Measurements from ENCODE around the gene HAUS3. TPM values are rescaled to one million over a fixed set of nuclear protein-coding genes. Genes with fewer than 3 reads are reported as not detected.

The HAUS3 gene
- total and polyA plus RNA-seq, 2 of the 8 experiments (the other 6 are each of a cell fraction or from before 2014, with no cell fraction given), result 3.2 to 14.8 TPM

- no peaks in the 10 kb centered on the region for H3K9me3 ChIP-seq (ENCODE audit: insufficient read depth in 2 of 2, low read depth in 1 of 2, low read length in 1 of 2)
- DNase-seq (ENCODE audit: low read depth in 1 of 2, low spot score in 2 of 2), result no peak
- peaks cover 0 to 18% (median 12%) of the 10 kb centered on the region in 4 experiments; a peak in 5 of 7 replicates for H3K4me1 ChIP-seq (replicated peaks in 1 of 4; ENCODE audit: control insufficient read depth in 3 of 4, insufficient read depth in 4 of 4, low read length in 3 of 4)
- H2AK5ac ChIP-seq (ENCODE audit: low read depth, low read length), result no peak overlapping the region
- peaks cover 0 to 2% of the 10 kb centered on the region in 2 experiments for H4K20me1 ChIP-seq (replicated peaks in 1 of 2; ENCODE audit: control insufficient read depth in 1 of 2, insufficient read depth in 2 of 2, low read length in 2 of 2)
- no peak overlapping the region for H2BK12ac ChIP-seq (ENCODE audit: low read depth, low read length)
- peaks cover 10% of the 10 kb centered on the region; the same call in 1 of the 2 replicates for H3K23me2 ChIP-seq (ENCODE audit: low read depth, low read length)
- H2BK15ac ChIP-seq (ENCODE audit: low read length), result no peak overlapping the region
- no peaks in the 10 kb centered on the region for H3K79me2 ChIP-seq (ENCODE audit: control insufficient read depth in 1 of 2, insufficient read depth in 2 of 2, low read length in 2 of 2)
- H3K27me3 ChIP-seq (replicated peaks in 1 of 4; ENCODE audit: control insufficient read depth in 3 of 4, extremely low read depth in 1 of 4, insufficient read depth in 3 of 4, low read length in 3 of 4), result no peaks in the 10 kb centered on the region
- H3K79me1 ChIP-seq (ENCODE audit: low read depth, low read length), result no peaks in the 10 kb centered on the region
- H4K91ac ChIP-seq (replicated peaks; ENCODE audit: insufficient read length, low read length), result peak overlapping the region; percentile 74
- H4K5ac ChIP-seq (ENCODE audit: insufficient read length, low read depth, low read length), result no peak overlapping the region
- no peak overlapping the region for H2AFZ ChIP-seq (ENCODE audit: low read length)
- H4K8ac ChIP-seq (ENCODE audit: extremely low read depth, insufficient read depth, low read length), result no peak overlapping the region; the same call in 1 of the 2 replicates
- H3K18ac ChIP-seq (ENCODE audit: extremely low read depth, low read length), result no peak overlapping the region
- CTCF ChIA-PET (ENCODE audit: partially characterized antibody), result interaction anchor here (1.1 to 1.5 kb wide), 3 partner anchors 14 to 194 kb away, joined by 3 to 4 read pairs (median 3); no protein-coding TSS in a partner anchor
- H2BK20ac ChIP-seq (ENCODE audit: low read length), result no peak overlapping the region
- no peaks in the 10 kb centered on the region for H3K36me3 ChIP-seq (ENCODE audit: control insufficient read depth in 2 of 4, insufficient read depth in 4 of 4, low read length in 3 of 4)
- 89% methylated on average over 10 of the region's 19 CpGs; no CpG with 5 or more reads in 1 of the 2 experiments for WGBS, 2 experiments (ENCODE audit: extremely low coverage in 1 of 2, insufficient coverage in 1 of 2, insufficient read length in 1 of 2, insufficient replicate concordance in 2 of 2, low coverage in 1 of 2, low lambda C conversion rate in 2 of 2, missing lambda C conversion rate in 1 of 2)
- no peak overlapping the region for H3K4ac ChIP-seq (replicated peaks; ENCODE audit: insufficient read length, low read depth, low read length)
- no peak overlapping the region for H3K4me3 ChIP-seq (ENCODE audit: extremely low read depth in 1 of 4, insufficient read depth in 2 of 4, low read depth in 3 of 4, low read length in 4 of 4)
- no peak overlapping the region for H3K9ac ChIP-seq (replicated peaks in 1 of 4; ENCODE audit: extremely low read depth in 1 of 4, low read depth in 3 of 4, low read length in 3 of 4)
- no peak for FAIRE-seq
- H2BK120ac ChIP-seq (replicated peaks; ENCODE audit: low read depth, low read length), result no peak overlapping the region
- H3K23ac ChIP-seq (ENCODE audit: insufficient read length), result no peak overlapping the region
- H3K27ac ChIP-seq (ENCODE audit: low read depth, low read length), result no peak overlapping the region
- H3K14ac ChIP-seq (ENCODE audit: insufficient read length), result no peak overlapping the region
- H3K4me2 ChIP-seq (ENCODE audit: insufficient read depth in 1 of 2, low read depth in 2 of 2, low read length in 2 of 2), result no peak overlapping the region
- no peak overlapping the region for H3K56ac ChIP-seq (replicated peaks; ENCODE audit: insufficient read length, low read depth, low read length)
- POLR2A ChIA-PET (ENCODE audit: partially characterized antibody), result no interaction called here
- H2BK5ac ChIP-seq (ENCODE audit: low read depth, low read length), result no peak overlapping the region
- TF ChIP-seq, protein P1, sequence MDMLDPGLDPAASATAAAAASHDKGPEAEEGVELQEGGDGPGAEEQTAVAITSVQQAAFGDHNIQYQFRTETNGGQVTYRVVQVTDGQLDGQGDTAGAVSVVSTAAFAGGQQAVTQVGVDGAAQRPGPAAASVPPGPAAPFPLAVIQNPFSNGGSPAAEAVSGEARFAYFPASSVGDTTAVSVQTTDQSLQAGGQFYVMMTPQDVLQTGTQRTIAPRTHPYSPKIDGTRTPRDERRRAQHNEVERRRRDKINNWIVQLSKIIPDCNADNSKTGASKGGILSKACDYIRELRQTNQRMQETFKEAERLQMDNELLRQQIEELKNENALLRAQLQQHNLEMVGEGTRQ (IDR thresholded peaks at IDR 0.05; ENCODE audit: low read length), result no peak
- TF ChIP-seq JUND (IDR thresholded peaks at IDR 0.05; ENCODE audit: low read length), result no peak
- no peak for TF ChIP-seq POU5F1 (IDR thresholded peaks at IDR 0.05; ENCODE audit: low read depth, low read length)
- TF ChIP-seq SUZ12 (IDR thresholded peaks at IDR 0.05; ENCODE audit: low read length), result no peak
- no peak for TF ChIP-seq NANOG (IDR thresholded peaks at IDR 0.05; ENCODE audit: insufficient read depth, low read depth, low read length, poor library complexity, severe bottlenecking)
- TF ChIP-seq SIRT6 (IDR thresholded peaks at IDR 0.05; ENCODE audit: low read length), result no peak
- TF ChIP-seq, protein P2, sequence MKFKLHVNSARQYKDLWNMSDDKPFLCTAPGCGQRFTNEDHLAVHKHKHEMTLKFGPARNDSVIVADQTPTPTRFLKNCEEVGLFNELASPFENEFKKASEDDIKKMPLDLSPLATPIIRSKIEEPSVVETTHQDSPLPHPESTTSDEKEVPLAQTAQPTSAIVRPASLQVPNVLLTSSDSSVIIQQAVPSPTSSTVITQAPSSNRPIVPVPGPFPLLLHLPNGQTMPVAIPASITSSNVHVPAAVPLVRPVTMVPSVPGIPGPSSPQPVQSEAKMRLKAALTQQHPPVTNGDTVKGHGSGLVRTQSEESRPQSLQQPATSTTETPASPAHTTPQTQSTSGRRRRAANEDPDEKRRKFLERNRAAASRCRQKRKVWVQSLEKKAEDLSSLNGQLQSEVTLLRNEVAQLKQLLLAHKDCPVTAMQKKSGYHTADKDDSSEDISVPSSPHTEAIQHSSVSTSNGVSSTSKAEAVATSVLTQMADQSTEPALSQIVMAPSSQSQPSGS (IDR thresholded peaks at IDR 0.05; ENCODE audit: low read length), result no peak
- no peak for TF ChIP-seq CHD1 (IDR thresholded peaks at IDR 0.05; ENCODE audit: low read depth, low read length)
Measured at GRCh38 chr4:2265113-2266110, 23.5 kb upstream of the HAUS3 start.
